ENCODE results near the gene C3orf20. TPM values are rescaled to one million over a fixed set of nuclear protein-coding genes. Genes with fewer than 3 reads are reported as not detected.

Gene C3orf20
- total RNA-seq, 1 experiment from 2014 or later: not detected

DNA sequence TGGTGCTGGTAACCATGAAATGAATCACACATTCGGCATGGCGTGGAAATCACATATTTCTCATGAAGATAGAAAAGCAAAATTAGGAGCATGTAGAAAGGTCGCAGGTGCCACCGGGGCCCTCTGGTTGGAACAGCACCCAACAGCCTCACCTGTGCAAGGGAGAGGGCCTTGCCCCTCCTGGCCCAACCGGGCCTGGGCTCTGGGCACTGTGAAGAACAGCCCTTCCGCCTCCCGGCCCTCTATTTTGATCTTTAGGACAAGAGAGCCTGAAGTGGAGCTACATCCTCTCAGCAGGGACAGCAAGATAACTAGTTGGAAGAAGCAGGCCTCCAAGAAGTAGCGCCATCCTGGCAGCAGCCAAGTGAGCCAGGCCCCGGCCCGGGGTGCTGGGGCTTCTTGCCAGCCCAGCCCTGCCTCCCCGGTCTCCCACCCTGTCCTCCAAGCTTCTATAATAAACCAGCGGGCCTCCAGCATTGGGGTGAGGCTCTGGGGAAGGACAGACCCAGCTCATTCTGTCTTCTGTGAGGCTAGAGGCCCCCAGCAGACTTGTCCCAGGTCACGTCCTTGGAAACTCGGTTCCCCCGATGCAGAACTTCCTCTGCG is 97.7 kb downstream of the C3orf20 start (continued):
- no peak for TF ChIP-seq ERG (CRISPR knock-in tag; IDR thresholded peaks at IDR 0.05)
- TF ChIP-seq, protein P1, sequence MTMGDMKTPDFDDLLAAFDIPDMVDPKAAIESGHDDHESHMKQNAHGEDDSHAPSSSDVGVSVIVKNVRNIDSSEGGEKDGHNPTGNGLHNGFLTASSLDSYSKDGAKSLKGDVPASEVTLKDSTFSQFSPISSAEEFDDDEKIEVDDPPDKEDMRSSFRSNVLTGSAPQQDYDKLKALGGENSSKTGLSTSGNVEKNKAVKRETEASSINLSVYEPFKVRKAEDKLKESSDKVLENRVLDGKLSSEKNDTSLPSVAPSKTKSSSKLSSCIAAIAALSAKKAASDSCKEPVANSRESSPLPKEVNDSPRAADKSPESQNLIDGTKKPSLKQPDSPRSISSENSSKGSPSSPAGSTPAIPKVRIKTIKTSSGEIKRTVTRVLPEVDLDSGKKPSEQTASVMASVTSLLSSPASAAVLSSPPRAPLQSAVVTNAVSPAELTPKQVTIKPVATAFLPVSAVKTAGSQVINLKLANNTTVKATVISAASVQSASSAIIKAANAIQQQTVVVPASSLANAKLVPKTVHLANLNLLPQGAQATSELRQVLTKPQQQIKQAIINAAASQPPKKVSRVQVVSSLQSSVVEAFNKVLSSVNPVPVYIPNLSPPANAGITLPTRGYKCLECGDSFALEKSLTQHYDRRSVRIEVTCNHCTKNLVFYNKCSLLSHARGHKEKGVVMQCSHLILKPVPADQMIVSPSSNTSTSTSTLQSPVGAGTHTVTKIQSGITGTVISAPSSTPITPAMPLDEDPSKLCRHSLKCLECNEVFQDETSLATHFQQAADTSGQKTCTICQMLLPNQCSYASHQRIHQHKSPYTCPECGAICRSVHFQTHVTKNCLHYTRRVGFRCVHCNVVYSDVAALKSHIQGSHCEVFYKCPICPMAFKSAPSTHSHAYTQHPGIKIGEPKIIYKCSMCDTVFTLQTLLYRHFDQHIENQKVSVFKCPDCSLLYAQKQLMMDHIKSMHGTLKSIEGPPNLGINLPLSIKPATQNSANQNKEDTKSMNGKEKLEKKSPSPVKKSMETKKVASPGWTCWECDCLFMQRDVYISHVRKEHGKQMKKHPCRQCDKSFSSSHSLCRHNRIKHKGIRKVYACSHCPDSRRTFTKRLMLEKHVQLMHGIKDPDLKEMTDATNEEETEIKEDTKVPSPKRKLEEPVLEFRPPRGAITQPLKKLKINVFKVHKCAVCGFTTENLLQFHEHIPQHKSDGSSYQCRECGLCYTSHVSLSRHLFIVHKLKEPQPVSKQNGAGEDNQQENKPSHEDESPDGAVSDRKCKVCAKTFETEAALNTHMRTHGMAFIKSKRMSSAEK (CRISPR knock-in tag; IDR thresholded peaks at IDR 0.05; ENCODE audit: borderline replicate concordance): no peak

GRCh38 chr3:14773281-14773680 is 98.3 kb downstream of the C3orf20 start:
- peaks cover under 1% of the 10 kb centered on the region; the same call in 1 of the 2 replicates for H3K9me3 Mint-ChIP-seq
- CTCF ChIA-PET: interaction anchor here (1.0 to 2.6 kb wide), 6 partner anchors 7 to 128 kb away, joined by 3 to 14 read pairs (median 4); no protein-coding TSS in a partner anchor
- DNase-seq (ENCODE audit: low spot score): no peak

More at GRCh38 chr3:14773281-14773680, 98.3 kb downstream of the C3orf20 start:
- TF ChIP-seq CTCF (IDR thresholded peaks at IDR 0.05) (no peak), IRF2 (CRISPR knock-in tag; IDR thresholded peaks at IDR 0.05; ENCODE audit: borderline replicate concordance, low read depth) (no peak), FOXK1 (CRISPR knock-in tag; IDR thresholded peaks at IDR 0.05) (no peak), RELA (CRISPR knock-in tag; IDR thresholded peaks at IDR 0.05; ENCODE audit: borderline replicate concordance) (no peak), FOXJ3 (CRISPR knock-in tag; IDR thresholded peaks at IDR 0.05; ENCODE audit: borderline replicate concordance) (no peak), HMGA2 (CRISPR knock-in tag; IDR thresholded peaks at IDR 0.05) (no peak), IRF1 (CRISPR knock-in tag; IDR thresholded peaks at IDR 0.05) (no peak), JUN (CRISPR knock-in tag; IDR thresholded peaks at IDR 0.05) (no peak), ZNF121 (CRISPR knock-in tag; IDR thresholded peaks at IDR 0.05) (no peak), ZNF138 (CRISPR knock-in tag; conservative IDR thresholded peaks at IDR 0.05) (no peak), AR (CRISPR knock-in tag; IDR thresholded peaks at IDR 0.05) (no peak), ZMAT4 (CRISPR knock-in tag; IDR thresholded peaks at IDR 0.05) (no peak)
- TF ChIP-seq, protein P2, sequence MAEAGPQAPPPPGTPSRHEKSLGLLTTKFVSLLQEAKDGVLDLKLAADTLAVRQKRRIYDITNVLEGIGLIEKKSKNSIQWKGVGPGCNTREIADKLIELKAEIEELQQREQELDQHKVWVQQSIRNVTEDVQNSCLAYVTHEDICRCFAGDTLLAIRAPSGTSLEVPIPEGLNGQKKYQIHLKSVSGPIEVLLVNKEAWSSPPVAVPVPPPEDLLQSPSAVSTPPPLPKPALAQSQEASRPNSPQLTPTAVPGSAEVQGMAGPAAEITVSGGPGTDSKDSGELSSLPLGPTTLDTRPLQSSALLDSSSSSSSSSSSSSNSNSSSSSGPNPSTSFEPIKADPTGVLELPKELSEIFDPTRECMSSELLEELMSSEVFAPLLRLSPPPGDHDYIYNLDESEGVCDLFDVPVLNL (CRISPR knock-in tag; IDR thresholded peaks at IDR 0.05; ENCODE audit: borderline replicate concordance, low read depth): no peak
- TF ChIP-seq, protein P3, sequence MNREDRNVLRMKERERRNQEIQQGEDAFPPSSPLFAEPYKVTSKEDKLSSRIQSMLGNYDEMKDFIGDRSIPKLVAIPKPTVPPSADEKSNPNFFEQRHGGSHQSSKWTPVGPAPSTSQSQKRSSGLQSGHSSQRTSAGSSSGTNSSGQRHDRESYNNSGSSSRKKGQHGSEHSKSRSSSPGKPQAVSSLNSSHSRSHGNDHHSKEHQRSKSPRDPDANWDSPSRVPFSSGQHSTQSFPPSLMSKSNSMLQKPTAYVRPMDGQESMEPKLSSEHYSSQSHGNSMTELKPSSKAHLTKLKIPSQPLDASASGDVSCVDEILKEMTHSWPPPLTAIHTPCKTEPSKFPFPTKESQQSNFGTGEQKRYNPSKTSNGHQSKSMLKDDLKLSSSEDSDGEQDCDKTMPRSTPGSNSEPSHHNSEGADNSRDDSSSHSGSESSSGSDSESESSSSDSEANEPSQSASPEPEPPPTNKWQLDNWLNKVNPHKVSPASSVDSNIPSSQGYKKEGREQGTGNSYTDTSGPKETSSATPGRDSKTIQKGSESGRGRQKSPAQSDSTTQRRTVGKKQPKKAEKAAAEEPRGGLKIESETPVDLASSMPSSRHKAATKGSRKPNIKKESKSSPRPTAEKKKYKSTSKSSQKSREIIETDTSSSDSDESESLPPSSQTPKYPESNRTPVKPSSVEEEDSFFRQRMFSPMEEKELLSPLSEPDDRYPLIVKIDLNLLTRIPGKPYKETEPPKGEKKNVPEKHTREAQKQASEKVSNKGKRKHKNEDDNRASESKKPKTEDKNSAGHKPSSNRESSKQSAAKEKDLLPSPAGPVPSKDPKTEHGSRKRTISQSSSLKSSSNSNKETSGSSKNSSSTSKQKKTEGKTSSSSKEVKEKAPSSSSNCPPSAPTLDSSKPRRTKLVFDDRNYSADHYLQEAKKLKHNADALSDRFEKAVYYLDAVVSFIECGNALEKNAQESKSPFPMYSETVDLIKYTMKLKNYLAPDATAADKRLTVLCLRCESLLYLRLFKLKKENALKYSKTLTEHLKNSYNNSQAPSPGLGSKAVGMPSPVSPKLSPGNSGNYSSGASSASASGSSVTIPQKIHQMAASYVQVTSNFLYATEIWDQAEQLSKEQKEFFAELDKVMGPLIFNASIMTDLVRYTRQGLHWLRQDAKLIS (CRISPR knock-in tag; IDR thresholded peaks at IDR 0.05; ENCODE audit: borderline replicate concordance): no peak
- no peaks in the 10 kb centered on the region for H3K27me3 Mint-ChIP-seq (ENCODE audit: low read depth)
- H3K4me3 Mint-ChIP-seq: no peak overlapping the region
- no peak for ATAC-seq
- H3K4me1 Mint-ChIP-seq: peaks cover 22% of the 10 kb centered on the region
- H3K27ac Mint-ChIP-seq: no peak overlapping the region
- POLR2A ChIA-PET: no interaction called here
- no peaks in the 10 kb centered on the region for H3K36me3 Mint-ChIP-seq

Measured in WTC11 (cell line).